Type B pancreatic cell (in vitro differentiated cells): ENCODE results near the gene DNAJC15. TPM values are rescaled to one million over a fixed set of nuclear protein-coding genes. Genes with fewer than 3 reads are reported as not detected.

Experiments
- total RNA-seq: library from RNA; stranded (reverse); gene quantifications from 2 replicates; pipeline ENCODE4 v1.2.1, GENCODE V29; 2021; ENCODE audit warnings: low replicate concordance

DNAJC15 gene
- total RNA-seq, 1 donor from 2014 or later: 19.7 TPM

Other genes with a start within 250 kb of the DNAJC15 start
- gene FAM216B, start 242.0 kb upstream of the DNAJC15 start, total RNA-seq: 0.07 TPM in 1 of 2 replicates, not detected in the other
- 7.9 and 15.7 TPM in 2 replicates for gene EPSTI1, start 31.3 kb upstream of the DNAJC15 start, total RNA-seq